HEK293T (cell line): ENCODE results near the gene LELP1.
"Not testable (repeated sequence)": the region's sequence is repeated elsewhere in the genome, so short reads cannot be mapped to it uniquely, and the experiment has no call there.

Source experiments
- CTCF ChIA-PET: fragments of 350-600 bp; formaldehyde crosslinking; extraction: SDS; loops from one replicate; lab custom pipeline; 2021; ENCODE audit warnings: antibody characterized with exemption, inconsistent platforms; lab: Yijun Ruan, JAX
- POLR2A ChIA-PET: fragments of 350-600 bp; formaldehyde crosslinking; extraction: SDS; loops from one replicate; lab custom pipeline; 2020; ENCODE audit warnings: antibody characterized with exemption, inconsistent platforms; lab: Yijun Ruan, JAX
- DNase-seq: peaks from one replicate; pipeline ENCODE4 v3.0.0; 2012; ENCODE audit warnings: mixed read lengths; ENCODE audit errors: extremely low spot score
- ARNT ChIP-seq: fragments of 450-650 bp; IDR thresholded peaks from 2 replicates; pipeline ENCODE4 v1.6.1; 2017; ENCODE audit warnings: mild to moderate bottlenecking
- BHLHE40 ChIP-seq: fragments of 450-650 bp; IDR thresholded peaks from 2 replicates; pipeline ENCODE4 v1.6.1; 2016; ENCODE audit warnings: mild to moderate bottlenecking, moderate library complexity, borderline replicate concordance
- CTBP1 ChIP-seq: fragments of 450-650 bp; IDR thresholded peaks from 2 replicates; pipeline ENCODE4 v1.6.1; 2016; ENCODE audit warnings: borderline replicate concordance
- ELF4 ChIP-seq: fragments of 450-650 bp; IDR thresholded peaks from 2 replicates; pipeline ENCODE4 v1.6.1; 2017; ENCODE audit warnings: antibody characterized with exemption
- FOXA1 ChIP-seq: fragments of 450-650 bp; IDR thresholded peaks from 2 replicates; pipeline ENCODE4 v1.6.1; 2016; ENCODE audit warnings: mild to moderate bottlenecking
- FOXK2 ChIP-seq: fragments of 450-650 bp; IDR thresholded peaks from 2 replicates; pipeline ENCODE4 v1.6.1; 2016; ENCODE audit warnings: mild to moderate bottlenecking
- FOXM1 ChIP-seq: fragments of 450-650 bp; IDR thresholded peaks from 2 replicates; pipeline ENCODE4 v1.6.1; 2017; ENCODE audit warnings: mild to moderate bottlenecking, borderline replicate concordance
- HDGF ChIP-seq: fragments of 450-650 bp; IDR thresholded peaks from 2 replicates; pipeline ENCODE4 v1.6.1; 2017; ENCODE audit warnings: antibody characterized with exemption, borderline replicate concordance
- L3MBTL2 ChIP-seq: fragments of 450-650 bp; conservative IDR thresholded peaks from 2 replicates; pipeline ENCODE4 v1.6.1; 2016; ENCODE audit warnings: mild to moderate bottlenecking
- LEF1 ChIP-seq: fragments of 450-650 bp; IDR thresholded peaks from 2 replicates; pipeline ENCODE4 v1.6.1; 2017; ENCODE audit warnings: mild to moderate bottlenecking, borderline replicate concordance
- NFRKB ChIP-seq: fragments of 450-650 bp; IDR thresholded peaks from 2 replicates; pipeline ENCODE4 v1.6.1; 2016; ENCODE audit warnings: mild to moderate bottlenecking, moderate library complexity
- PKNOX1 ChIP-seq: fragments of 450-650 bp; IDR thresholded peaks from 2 replicates; pipeline ENCODE4 v1.6.1; 2016
- SP1 ChIP-seq: fragments of 450-650 bp; IDR thresholded peaks from 2 replicates; pipeline ENCODE4 v1.6.1; 2017
- SUZ12 ChIP-seq: fragments of 450-650 bp; IDR thresholded peaks from 2 replicates; pipeline ENCODE4 v1.6.1; 2016; ENCODE audit warnings: mild to moderate bottlenecking
- TARDBP ChIP-seq: fragments of 450-650 bp; IDR thresholded peaks from 2 replicates; pipeline ENCODE4 v1.6.1; 2016
- ZNF384 ChIP-seq: fragments of 450-650 bp; IDR thresholded peaks from 2 replicates; pipeline ENCODE4 v1.6.1; 2016

LELP1 gene

GRCh38 chr1:153210206-153210605 lies 7.0 kb downstream of the LELP1 start:
- CTCF ChIA-PET: no interaction called here
- POLR2A ChIA-PET: no interaction called here
- no peak for DNase-seq
- TF ChIP-seq CTBP1 (no peak), ARNT (no peak), FOXK2 (no peak), SUZ12 (no peak), ELF4 (no peak), HDGF (no peak), PKNOX1 (no peak), NFRKB (no peak), LEF1 (no peak), ZNF384 (no peak), FOXM1 (no peak), L3MBTL2 (no peak), TARDBP (no peak), BHLHE40 (no peak), FOXA1 (no peak), SP1 (no peak)

DNA sequence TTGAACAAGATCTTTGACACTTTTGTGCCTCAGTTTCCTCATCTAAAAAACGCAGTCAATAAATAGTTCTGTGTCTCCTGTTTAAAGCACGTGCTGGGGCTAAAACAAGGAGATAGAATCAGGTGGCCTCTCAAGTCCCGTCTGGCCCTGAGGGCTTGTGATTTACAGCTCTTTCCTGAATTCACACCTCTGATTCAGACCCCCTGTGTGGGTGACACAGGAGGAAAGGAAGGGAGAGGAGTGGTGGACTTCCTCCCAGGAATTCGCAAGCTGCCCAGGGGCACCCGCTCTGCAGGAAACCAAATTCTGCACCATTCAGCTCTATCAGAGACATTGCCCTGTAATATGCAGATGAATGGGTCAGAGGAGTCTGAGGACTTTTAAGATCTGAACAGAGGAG lies 9.0 kb downstream of the LELP1 start:
- TF ChIP-seq SUZ12: no peak
- TF ChIP-seq TARDBP: no peak
- TF ChIP-seq HDGF: no peak
- TF ChIP-seq BHLHE40: no peak
- no peak for TF ChIP-seq CTBP1
- TF ChIP-seq ELF4: no peak
- no peak for TF ChIP-seq FOXK2
- TF ChIP-seq FOXA1: no peak
- no peak for TF ChIP-seq SP1
- no peak for TF ChIP-seq LEF1
- no peak for TF ChIP-seq FOXM1
- TF ChIP-seq NFRKB: no peak
- no peak for TF ChIP-seq PKNOX1
- TF ChIP-seq L3MBTL2: no peak
- no peak for TF ChIP-seq ARNT
- CTCF ChIA-PET: interaction anchor here (0.7 kb wide), 1 partner anchor 10 kb away, joined by 3 read pairs; no protein-coding TSS in a partner anchor
- POLR2A ChIA-PET: no interaction called here
- DNase-seq: no peak

DNA sequence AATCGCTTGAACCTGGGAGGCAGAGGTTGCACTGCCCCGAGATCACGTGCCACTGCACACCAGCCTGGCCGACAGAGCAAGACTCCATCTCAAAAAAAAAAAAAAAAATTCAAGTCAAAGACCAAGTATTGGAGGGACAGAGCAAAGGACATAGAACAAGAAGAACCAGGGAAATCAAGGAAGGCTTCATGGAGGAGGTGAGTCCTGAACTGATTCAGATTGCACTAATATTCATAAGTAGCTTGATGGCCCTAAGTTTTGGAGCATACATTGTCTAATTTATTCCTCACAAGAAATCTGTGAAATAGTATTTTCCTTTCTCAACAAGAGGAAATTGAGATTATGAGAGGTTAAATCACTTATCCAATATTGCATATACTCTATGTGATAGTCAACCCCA lies 10.3 kb downstream of the LELP1 start:
- ChIA-PET CTCF (no interaction called here), POLR2A (no interaction called here)
- TF ChIP-seq SP1 (no peak), ZNF384 (no peak), ARNT (no peak), SUZ12 (no peak), FOXM1 (no peak)
- DNase-seq: no peak

GRCh38 chr1:153217212-153217611 lies 14.0 kb downstream of the LELP1 start, which contains the start of gene PRR9:
PRR9 (plus strand) TSS chr1:153217584; CDS start chr1:153218145, 561 bp downstream.
- no peak for TF ChIP-seq ELF4
- no peak for TF ChIP-seq BHLHE40
- no peak for TF ChIP-seq SUZ12
- TF ChIP-seq ARNT: no peak
- no peak for TF ChIP-seq PKNOX1
- TF ChIP-seq FOXA1: no peak
- POLR2A ChIA-PET: no interaction called here
- CTCF ChIA-PET: no interaction called here

DNA sequence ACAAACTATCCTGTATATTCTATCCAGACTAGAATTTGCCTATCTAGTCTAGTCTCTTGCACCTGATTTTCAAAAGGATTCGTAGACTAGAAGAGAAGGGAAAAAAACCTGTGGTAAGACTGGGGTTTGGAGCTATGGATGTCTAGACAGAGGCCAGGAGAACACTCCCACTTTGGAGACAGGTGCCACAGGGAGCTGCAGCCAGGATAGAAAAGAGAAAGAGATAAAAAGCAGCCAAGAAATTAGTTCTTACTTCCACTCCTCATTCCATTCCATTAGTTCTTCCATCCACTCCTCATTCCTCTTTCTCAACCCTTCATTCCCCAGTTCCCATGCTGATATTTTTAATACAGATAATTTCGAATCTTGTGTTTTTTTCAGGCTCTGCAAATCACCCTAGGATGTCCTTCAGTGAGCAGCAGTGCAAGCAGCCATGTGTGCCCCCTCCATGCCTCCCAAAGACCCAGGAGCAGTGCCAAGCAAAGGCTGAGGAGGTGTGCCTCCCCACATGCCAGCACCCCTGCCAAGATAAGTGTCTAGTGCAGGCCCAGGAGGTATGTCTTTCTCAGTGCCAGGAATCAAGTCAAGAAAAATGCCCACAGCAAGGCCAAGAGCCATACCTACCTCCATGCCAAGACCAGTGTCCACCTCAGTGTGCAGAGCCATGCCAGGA lies 14.7 kb downstream of the LELP1 start:
- ChIA-PET POLR2A (no interaction called here), CTCF (no interaction called here)
- TF ChIP-seq ELF4: no peak
- TF ChIP-seq L3MBTL2: no peak
- no peak for TF ChIP-seq FOXA1
- no peak for TF ChIP-seq CTBP1
- no peak for TF ChIP-seq BHLHE40
- TF ChIP-seq ARNT: no peak
- DNase-seq: no peak

More at GRCh38 chr1:153217212-153217611, 14.0 kb downstream of the LELP1 start, which contains the start of gene PRR9:
- no peak for DNase-seq

- TF ChIP-seq NFRKB (no peak), BHLHE40 (no peak), TARDBP (no peak), CTBP1 (no peak), SUZ12 (no peak), ZNF384 (no peak), SP1 (no peak), FOXK2 (no peak), ELF4 (no peak), HDGF (no peak)
- CTCF ChIA-PET: interaction anchor here (0.6 to 1.1 kb wide), 4 partner anchors 8 to 394 kb away, joined by 3 to 4 read pairs (median 3); no protein-coding TSS in a partner anchor
- no peak for DNase-seq
- POLR2A ChIA-PET: interaction anchor here (1.1 kb wide), 1 partner anchor 14 kb away, joined by 3 read pairs; no protein-coding TSS in a partner anchor
Observed at GRCh38 chr1:153220606-153221303, 17.5 kb downstream of the LELP1 start.

DNA sequence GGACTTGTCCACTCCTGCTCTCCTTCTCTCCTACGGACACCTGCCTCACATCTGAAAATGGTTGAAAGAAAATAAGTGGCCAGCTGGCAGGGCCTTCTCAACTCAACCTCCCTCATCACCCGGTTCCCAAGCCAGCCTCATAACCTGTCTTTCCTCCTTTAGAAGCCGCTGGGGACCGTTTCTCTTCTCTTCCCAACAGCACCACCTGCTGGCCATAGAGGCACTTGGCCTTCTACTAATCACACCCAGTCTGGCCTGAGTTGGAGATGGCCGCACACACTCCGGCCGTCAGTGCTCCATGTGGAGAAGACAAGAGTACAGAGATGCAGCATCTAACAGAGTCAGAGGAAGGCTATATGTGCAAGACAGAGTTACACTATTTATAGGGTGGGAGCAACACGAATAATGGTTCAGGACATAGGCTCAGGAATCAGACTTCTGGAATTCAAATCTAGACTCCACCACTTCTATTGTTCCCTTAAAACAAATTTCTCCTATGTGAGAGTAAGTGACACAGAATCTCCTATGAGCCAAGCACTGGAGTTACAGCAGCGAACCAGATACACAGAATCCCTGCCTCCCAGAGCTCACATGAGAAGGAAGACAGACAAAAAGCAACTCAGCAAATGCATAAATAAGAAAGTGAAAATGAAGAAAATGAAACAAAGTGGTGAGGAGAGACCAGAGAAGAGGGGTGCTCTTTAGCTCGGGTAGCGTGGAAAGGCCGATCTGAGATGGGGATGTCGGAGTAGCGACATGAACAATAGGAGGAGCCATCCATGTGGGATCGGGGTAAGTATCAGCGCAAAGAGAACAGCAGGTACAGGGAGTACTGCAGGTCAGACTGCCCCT lies 20.0 kb downstream of the LELP1 start:
- CTCF ChIA-PET: interaction anchor here (1.4 kb wide), 1 partner anchor 10 kb away, joined by 4 read pairs; no protein-coding TSS in a partner anchor
- DNase-seq: peak; percentile 37
- POLR2A ChIA-PET: not testable (repeated sequence)
